Measurements from ENCODE around the gene TCF19.
A peak's percentile ranks its signal among the peaks of the same experiment; 100 is the strongest.
"Not testable (repeated sequence)": the region's sequence is repeated elsewhere in the genome, so short reads cannot be mapped to it uniquely, and the experiment has no call there.

TCF19 gene

GRCh38 chr6:31183287-31183686, 24.9 kb downstream of the TCF19 start:
- not testable (repeated sequence) for DNase-seq (ENCODE audit: low read depth)

- not testable (repeated sequence) for DNase-seq (ENCODE audit: low read depth)
These were observed 25.5 kb downstream of the TCF19 start for GRCh38 chr6:31183859-31184258.

- DNase-seq (ENCODE audit: low read depth) = not testable (repeated sequence)
These were observed 27.3 kb downstream of the TCF19 start for GRCh38 chr6:31185695-31186051.

- DNase-seq (ENCODE audit: low read depth) = no peak
These were observed 27.8 kb downstream of the TCF19 start for GRCh38 chr6:31186052-31186734.

- DNase-seq (ENCODE audit: low read depth) = no peak
These were observed 29.4 kb downstream of the TCF19 start for GRCh38 chr6:31187780-31188194.

GRCh38 chr6:31189223-31189622, 30.8 kb downstream of the TCF19 start:
- DNase-seq (ENCODE audit: low read depth) = not testable (repeated sequence)

- DNase-seq (ENCODE audit: low read depth) = no peak
These were observed 32.1 kb downstream of the TCF19 start for GRCh38 chr6:31190488-31190887.

GRCh38 chr6:31192431-31193105, 34.2 kb downstream of the TCF19 start:
- DNase-seq (ENCODE audit: low read depth) = peak; percentile 32

GRCh38 chr6:31193206-31193605, 34.8 kb downstream of the TCF19 start:
- DNase-seq (ENCODE audit: low read depth) = no peak

- DNase-seq (ENCODE audit: low read depth) = no peak
These were observed 35.9 kb downstream of the TCF19 start for GRCh38 chr6:31194061-31194834.

- DNase-seq (ENCODE audit: low read depth) = not testable (repeated sequence)
These were observed 37.1 kb downstream of the TCF19 start for GRCh38 chr6:31195308-31195979.

- DNase-seq (ENCODE audit: low read depth) = not testable (repeated sequence)
These were observed 38.0 kb downstream of the TCF19 start for GRCh38 chr6:31196251-31197022.

GRCh38 chr6:31197559-31198305, 39.3 kb downstream of the TCF19 start:
- peak; percentile 88 for DNase-seq (ENCODE audit: low read depth)

GRCh38 chr6:31199105-31199452, 40.7 kb downstream of the TCF19 start:
- not testable (repeated sequence) for DNase-seq (ENCODE audit: low read depth)

- DNase-seq (ENCODE audit: low read depth) = no peak
These were observed 44.1 kb downstream of the TCF19 start for GRCh38 chr6:31202259-31203166.

- no peak for DNase-seq (ENCODE audit: low read depth)
These were observed 45.1 kb downstream of the TCF19 start for GRCh38 chr6:31203345-31203979.

- no peak for DNase-seq (ENCODE audit: low read depth)
These were observed 46.4 kb downstream of the TCF19 start for GRCh38 chr6:31204751-31205145.

- no peak for DNase-seq (ENCODE audit: low read depth)
These were observed 47.2 kb downstream of the TCF19 start for GRCh38 chr6:31205638-31206037.

GRCh38 chr6:31208506-31208905, 50.1 kb downstream of the TCF19 start:
- DNase-seq (ENCODE audit: low read depth) = no peak

All from activated T-helper 1 cell treated with Interleukin-2 at 50 U/mL for 16 hours (primary cell).